HG03565 (cell line): ENCODE results near the gene GCG.
A peak's percentile ranks its signal among the peaks of the same experiment; 100 is the strongest.

Experiments
- ATAC-seq: cut with Tn5 transposase; IDR thresholded peaks from one replicate; pipeline ENCODE4 v1.9.1; 2021; ENCODE audit warnings: mild to moderate bottlenecking, moderate library complexity; ENCODE audit not compliant: unreplicated experiment

GCG gene

GRCh38 chr2:162153608-162154224 is 1.7 kb upstream of the GCG start:
- ATAC-seq: peak; percentile 98

DNA sequence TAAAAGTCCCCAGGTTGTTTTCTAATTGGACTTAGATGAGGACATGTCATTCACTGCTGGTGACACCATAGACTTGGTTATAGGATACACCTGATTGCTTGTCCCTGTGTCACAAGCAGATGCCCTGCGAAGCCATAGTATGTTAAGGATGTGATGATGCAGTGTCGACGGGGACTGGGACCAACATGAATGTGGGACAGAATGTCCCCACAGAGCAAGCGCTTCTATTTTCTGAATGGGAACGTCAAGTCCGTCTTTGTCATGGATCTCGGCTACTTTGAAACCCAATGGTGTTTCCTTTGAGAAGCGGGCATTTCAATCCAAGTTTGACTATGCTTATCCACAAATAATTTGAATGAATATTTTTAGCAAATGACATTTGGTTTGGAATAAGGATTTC is 2.1 kb downstream of the GCG start:
- no peak for ATAC-seq

GRCh38 chr2:162149466-162149865 is 2.6 kb downstream of the GCG start:
- ATAC-seq: no peak

GRCh38 chr2:162148956-162149355 is 3.1 kb downstream of the GCG start:
- ATAC-seq: no peak

DNA sequence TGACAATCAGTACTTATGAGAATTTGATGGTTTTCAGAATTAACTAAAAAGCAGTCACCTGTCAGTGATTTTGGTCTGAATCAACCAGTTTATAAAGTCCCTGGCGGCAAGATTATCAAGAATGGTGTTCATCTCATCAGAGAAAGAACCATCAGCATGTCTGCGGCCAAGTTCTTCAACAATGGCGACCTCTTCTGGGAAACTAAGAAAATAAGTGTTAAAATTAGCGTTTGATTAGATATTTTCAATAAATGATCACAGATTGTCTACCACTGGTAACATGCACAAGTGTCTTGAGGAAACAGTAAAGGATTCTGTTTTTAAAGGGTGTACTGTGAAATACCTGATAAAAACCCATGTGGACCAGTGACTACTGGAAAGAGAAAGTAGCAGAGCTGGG is 8.1 kb downstream of the GCG start:
- no peak for ATAC-seq

DNA sequence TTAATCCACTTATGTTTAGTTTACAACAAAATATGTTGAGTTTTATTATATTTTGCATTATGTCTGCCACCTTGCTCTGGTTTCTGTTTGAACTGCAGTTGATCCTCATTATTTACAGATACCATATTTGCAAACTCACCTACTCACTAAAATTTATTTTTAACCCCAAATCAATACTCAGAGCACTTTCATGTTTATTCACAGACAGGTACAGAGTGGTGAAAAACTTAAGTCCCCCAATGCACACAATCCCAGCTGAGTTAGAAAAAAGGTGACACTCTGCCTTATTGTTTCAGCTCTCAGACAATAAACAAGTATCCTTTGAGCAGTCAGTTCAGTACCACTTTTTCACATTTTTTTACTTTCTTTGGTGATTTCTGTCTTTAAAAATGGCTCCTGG is 13.7 kb downstream of the GCG start:
- no peak for ATAC-seq

GRCh38 chr2:162127422-162127821 is 24.6 kb downstream of the GCG start:
- no peak for ATAC-seq

DNA sequence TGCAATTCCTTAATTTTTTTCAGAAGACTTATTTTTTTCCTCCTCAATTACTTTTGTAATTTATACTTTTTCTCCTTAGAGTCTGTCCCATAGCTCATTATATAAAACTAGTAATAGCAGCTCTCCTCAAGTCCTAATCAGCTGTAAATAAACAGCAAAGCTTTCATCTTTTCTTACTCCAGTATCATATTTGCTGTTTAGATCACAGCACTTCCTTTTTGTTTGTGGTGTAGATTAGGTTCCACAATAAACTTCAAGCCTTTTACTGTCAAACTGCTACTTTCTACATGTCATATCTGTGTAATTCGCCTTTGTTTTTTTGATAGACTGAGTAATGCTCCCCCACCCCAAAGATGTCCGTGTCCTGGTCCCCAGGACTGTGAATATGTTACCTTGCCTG is 25.5 kb downstream of the GCG start:
- peak; percentile 9 for ATAC-seq

DNA sequence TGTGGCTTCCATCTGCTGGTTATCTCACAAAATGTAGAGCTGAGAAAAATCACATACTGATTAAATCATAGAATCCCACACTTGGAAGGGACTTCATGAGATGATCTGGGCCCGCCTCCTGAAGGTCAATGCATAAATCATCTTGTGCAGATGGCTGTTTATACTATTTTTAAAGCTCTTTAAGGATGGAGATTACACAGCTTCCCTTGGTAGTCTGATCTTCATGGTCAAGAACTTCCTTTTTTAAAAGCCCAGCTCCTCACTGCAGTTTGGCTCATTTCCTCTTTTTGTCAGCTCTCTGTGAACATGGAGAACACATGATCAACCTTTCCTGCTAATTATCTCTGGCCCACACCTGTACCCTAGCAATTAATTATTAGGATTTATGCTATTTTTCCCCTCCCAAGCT is 25.9 kb downstream of the GCG start:
- ATAC-seq: peak; percentile 95

DNA sequence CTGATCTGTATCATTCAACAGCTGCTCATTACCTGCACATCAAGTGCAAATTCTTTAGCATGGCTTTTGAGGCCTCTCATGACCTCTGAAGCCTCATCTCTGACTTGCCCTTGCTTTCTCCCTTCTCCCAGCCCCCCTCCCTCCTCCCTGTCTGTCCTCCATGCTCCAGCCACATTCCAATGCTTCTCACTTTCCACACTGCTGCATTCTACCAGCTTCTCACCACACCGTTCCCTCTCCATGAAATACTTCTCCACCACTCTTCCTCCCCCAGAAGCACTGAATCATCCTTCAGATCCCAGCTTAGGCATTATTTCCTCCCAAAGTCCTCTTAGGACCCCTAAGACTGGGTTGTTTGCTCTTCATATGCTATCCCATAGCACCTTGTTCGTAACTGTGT is 26.9 kb downstream of the GCG start:
- no peak for ATAC-seq

GRCh38 chr2:162123806-162124758 is 28.0 kb downstream of the GCG start:
- peak; percentile 33 for ATAC-seq

- ATAC-seq: no peak
Observed at GRCh38 chr2:162118166-162119031, 33.6 kb downstream of the GCG start.

GRCh38 chr2:162116352-162116751 is 35.7 kb downstream of the GCG start:
- no peak for ATAC-seq

DNA sequence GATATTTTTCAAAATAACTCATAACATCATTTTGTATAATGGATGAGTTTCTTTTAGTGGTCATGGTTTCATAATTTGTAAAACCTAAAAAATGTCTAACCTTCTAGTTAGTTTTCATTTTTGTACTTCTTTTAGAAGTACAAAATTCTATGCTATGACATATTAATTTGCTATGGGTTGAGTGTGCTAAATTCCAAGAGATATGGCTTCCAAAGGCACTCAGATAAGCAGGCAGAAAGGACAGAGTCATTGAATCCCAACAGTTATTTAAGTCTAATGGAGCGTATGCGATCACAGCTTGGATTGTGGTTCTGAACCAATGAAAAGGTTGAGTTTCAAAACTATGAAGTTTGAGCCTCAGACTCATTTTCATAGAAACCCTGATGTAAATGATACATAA is 37.0 kb downstream of the GCG start:
- no peak for ATAC-seq

DNA sequence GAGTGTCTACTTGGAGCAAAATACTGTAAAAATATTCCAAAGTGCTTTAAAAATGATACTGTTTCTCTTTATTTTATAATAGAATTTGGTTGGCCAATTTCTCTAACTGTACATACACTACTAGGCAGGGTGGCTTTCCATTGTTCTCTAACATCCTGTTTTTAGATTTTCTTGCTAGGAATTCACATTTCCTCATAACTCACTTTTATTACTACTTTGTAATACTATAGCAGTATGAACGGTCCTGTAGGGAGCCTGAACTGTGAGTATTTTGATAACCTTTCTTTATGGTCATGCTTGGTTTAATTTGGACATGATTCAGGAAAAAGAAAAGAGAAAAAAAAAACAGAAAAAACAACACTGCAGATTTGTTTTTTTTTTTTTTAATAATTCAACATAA is 37.8 kb downstream of the GCG start:
- no peak for ATAC-seq

DNA sequence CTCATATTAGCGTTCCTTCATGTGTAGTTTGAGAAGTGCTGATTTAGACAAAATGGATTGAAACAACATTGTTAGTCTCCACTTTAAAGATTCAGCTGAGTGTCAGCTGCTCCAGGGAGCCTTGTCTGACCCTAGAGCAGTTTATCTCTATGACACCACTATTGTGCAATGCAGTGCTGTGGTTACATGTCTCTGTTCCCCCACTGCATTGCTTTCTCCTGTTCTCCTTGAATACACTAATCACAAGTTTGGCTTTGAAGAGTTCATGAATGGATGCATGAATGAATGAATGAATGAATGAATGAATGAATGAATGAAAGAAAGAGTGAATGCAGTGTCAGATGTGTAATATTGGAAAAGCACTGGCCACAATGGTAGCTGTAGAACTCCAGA is 38.3 kb downstream of the GCG start:
- ATAC-seq: no peak

GRCh38 chr2:162113088-162113775 is 38.8 kb downstream of the GCG start:
- no peak for ATAC-seq

- ATAC-seq: no peak
Observed at GRCh38 chr2:162111958-162112850, 39.8 kb downstream of the GCG start.

GRCh38 chr2:162107361-162107901 is 44.6 kb downstream of the GCG start:
- ATAC-seq: no peak

DNA sequence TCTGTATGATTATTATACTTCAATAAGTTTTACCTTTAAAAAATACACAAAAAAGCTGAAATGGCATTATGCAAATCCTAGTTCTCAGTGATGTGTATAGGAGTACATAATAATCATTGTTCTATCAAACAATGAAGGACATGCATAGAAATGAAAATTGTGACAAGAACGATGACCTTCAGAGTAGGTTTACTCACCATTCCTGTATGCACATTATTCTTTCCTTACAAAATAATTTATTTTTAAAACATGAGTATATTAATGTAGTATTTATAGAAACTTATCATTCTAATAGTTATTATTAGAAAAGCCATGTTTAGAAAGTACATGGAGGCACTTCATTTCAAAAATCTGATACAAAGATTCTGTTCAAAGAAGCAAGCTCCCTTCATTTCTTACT is 45.3 kb downstream of the GCG start:
- ATAC-seq: no peak
